C4-2B (cell line): ENCODE measurements around the gene IGSF10.
A peak's percentile ranks its signal among the peaks of the same experiment; 100 is the strongest.

Source experiments
- H3K27ac ChIP-seq: fragments of 450-650 bp; 2 replicates; pipeline ENCODE4 v1.5.1; 2017
- ZFX ChIP-seq: fragments of 450-650 bp; IDR thresholded peaks from 2 replicates; pipeline ENCODE4 v1.6.1; 2017
- TF ChIP-seq, protein P1 (sequence below): fragments of 450-650 bp; conservative IDR thresholded peaks from 2 replicates; pipeline ENCODE4 v1.5.1; 2017; ENCODE audit warnings: mild to moderate bottlenecking

Gene IGSF10

DNA sequence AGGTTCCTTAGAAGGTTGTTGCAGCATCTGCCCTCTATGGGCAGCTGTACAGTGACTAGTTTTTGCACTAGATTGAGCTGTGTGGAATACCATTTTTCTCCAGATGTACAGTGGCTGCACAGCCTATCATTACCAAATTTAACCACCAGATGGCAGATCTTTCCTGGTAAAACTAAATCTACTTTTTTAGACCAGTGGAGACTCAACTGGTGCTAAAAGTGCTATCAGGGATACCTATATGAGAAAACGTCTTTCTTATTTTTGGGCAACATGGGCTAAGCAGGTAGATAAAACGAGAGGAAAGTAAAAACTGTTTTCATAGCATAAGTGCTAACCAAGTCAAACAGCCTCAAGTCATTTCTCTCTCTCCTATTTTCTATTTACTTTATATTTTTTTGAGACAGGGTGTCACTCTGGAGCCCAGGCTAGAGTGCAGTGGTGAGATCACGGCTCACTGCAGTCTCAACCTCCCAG lies 21.2 kb downstream of the IGSF10 start:
- no peak overlapping the region for H3K27ac ChIP-seq
- TF ChIP-seq, protein P1, sequence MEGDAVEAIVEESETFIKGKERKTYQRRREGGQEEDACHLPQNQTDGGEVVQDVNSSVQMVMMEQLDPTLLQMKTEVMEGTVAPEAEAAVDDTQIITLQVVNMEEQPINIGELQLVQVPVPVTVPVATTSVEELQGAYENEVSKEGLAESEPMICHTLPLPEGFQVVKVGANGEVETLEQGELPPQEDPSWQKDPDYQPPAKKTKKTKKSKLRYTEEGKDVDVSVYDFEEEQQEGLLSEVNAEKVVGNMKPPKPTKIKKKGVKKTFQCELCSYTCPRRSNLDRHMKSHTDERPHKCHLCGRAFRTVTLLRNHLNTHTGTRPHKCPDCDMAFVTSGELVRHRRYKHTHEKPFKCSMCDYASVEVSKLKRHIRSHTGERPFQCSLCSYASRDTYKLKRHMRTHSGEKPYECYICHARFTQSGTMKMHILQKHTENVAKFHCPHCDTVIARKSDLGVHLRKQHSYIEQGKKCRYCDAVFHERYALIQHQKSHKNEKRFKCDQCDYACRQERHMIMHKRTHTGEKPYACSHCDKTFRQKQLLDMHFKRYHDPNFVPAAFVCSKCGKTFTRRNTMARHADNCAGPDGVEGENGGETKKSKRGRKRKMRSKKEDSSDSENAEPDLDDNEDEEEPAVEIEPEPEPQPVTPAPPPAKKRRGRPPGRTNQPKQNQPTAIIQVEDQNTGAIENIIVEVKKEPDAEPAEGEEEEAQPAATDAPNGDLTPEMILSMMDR: peak; percentile 90
- TF ChIP-seq ZFX: no peak

DNA sequence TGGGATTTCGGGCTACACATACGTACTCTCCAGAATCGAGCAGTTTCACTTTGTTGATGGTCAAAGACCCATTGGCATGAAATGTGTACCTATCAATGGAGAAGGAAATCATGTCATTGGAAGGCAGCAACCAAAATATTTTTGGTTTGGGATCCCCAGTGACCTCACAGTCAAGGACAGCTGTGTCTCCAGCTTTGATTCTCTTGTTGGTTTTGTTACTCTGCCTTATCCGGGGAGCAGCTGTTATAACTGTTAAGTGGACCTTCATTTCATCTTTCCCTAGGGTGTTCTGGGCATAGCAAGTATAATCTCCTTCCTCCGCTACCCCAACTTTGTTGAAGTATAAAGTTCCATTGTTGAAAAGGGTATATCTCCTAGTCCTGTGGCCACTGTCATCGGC lies 23.0 kb downstream of the IGSF10 start:
- TF ChIP-seq, protein P1: no peak
- no peak for TF ChIP-seq ZFX
- no peak overlapping the region for H3K27ac ChIP-seq

DNA sequence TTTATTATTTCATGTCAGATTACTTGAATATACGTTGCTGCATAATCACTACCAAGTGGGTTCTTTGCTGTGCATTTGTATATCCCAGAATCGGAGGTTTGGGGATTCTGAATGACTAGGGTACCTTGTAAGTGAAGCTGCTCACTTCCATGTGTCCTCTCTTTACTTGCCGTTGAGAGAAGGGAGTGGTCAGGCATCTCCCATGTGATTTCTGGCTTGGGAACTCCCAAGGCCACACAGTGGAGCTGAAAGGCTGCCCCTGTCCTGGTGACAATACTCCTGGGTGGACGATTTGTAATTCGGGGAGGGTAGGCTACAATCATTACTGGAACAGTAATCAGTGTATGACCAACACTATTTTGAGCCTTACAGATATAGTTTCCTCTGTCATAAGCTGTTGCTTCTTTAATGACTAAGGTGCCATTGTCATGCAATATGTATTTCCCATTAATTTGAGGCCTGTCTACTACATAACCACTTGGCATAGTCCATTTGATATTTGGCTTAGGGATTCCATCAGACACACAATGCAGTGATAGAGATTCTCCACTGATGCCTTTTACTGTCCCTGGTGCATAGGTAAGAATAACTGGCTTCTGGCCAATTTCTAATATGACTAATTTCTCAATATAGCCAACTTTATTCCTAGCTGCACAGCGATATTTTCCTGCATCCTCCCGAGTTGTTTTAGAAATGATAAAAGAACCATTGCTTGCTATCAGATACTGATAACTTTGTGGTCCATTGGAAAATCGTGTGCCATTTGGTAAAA lies 24.0 kb downstream of the IGSF10 start:
- TF ChIP-seq, protein P1: no peak
- TF ChIP-seq ZFX: no peak

DNA sequence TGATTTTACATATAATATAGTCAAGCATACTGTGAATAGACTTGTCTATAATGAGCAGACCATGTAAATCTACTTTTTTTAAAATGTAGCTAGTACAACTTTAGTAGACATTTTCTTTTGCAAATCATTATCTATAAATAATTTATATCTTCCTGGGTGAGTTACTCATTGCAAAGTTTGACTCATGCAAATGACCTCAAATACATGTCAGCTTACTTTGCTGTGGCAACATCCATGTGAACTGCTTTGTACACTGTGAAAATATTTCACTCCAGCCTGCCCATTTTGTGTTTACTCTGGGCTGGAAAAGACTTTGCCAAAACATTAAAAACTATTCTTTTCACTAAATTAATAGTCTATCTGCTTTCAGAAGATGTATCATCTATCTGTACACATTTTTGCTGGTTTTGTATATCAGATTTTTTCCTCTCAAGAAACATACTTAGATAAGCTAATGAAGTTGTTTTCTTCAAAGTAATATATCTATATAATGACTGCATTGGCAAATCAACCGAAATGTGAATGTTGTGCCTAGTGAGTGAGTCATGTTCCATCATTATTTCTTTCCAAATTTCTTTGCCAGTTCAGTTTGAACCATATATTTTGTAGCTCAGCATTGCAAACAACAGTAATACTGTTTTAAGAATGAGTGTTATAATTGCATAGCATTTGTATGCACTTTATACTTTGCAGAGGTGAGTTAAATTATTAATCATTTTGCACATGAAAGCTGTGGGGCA lies 26.5 kb downstream of the IGSF10 start:
- no peak for TF ChIP-seq ZFX
- TF ChIP-seq, protein P1: no peak
- H3K27ac ChIP-seq: no peak overlapping the region

More for the DNA sequence above, 24.0 kb downstream of the IGSF10 start:
- no peak overlapping the region for H3K27ac ChIP-seq

DNA sequence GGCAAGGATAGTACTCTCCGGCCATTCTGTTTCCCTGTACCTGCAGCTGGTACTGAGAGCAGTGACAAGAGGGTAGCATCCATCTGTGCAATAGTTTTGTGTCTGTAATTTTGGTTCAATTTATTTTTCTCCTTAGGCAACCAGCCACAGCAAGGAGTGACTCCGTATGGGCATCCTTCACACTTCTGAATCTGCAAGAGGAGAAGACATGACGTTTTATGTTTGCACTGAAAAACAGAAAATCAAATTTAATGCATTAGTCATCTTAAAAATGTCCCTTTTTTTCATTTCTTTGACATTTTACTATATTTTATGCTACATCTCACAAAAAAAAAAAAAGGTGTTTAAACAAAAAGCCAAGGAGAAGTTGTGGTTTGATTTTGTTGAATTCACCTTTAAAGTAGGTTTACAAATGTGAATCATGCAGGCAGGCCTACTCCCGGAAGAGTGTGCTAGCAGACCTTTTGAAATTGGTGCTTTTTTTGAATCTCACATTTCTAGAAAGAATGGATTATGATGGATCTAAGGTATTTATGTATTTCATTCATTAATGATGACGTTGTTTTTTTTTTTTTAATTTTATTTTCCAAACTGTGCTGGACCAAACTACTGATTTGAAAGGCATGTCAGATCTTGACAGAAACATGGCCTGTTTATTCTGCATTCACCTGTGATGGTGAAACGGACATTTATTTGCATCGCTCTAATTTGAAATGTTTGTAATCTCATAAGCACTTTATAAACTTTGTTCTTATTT lies 28.1 kb downstream of the IGSF10 start:
- TF ChIP-seq, protein P1: no peak
- no peak for TF ChIP-seq ZFX
- no peak overlapping the region for H3K27ac ChIP-seq

DNA sequence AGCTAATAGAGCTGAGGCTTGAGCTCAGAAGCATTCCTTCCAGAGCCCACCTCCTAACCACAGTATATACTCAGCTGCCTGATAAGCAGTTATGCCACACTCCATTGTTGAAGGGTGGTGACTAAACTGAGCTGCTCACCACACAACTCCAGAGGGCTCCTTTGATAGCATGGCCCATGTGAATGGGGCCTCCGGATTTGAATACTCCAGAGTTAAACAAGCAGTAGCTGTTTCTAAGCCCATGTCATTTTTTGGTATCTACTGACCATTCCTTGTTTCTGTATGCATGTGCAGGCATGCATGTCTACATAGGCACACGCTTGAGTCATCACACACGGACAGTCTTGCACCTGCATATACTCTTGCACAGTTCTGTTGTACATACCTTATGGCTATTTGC lies 28.9 kb downstream of the IGSF10 start:
- no peak for TF ChIP-seq ZFX
- TF ChIP-seq, protein P1: no peak
- no peak overlapping the region for H3K27ac ChIP-seq
